Panc1 (cell line): ENCODE measurements around the gene ZAR1. TPM values are rescaled to one million over a fixed set of nuclear protein-coding genes. Genes with fewer than 3 reads are reported as not detected.

Experiments used
- ATAC-seq: fragments of 200-7000 bp; cut with Tn5 transposase; 2 replicates; pipeline ENCODE4 v1.9.1; 2020; ENCODE audit warnings: mild to moderate bottlenecking, moderate library complexity
- BruUV-seq: library from RNA; stranded (reverse); fragments of 400-500 nt; replicated peaks from 2 replicates; lab custom pipeline; 2021; lab: Mats Ljungman, UMichigan
- CTCF ChIA-PET: fragments of 300-600 bp; sonication (Branson Sonifier 250); formaldehyde crosslinking; loops from one replicate; lab custom pipeline; 2022; ENCODE audit warnings: antibody characterized with exemption; lab: Charles Lee
- POLR2A ChIA-PET: fragments of 300-600 bp; sonication (Branson Sonifier 250); formaldehyde crosslinking; loops from one replicate; lab custom pipeline; 2022; ENCODE audit warnings: antibody characterized with exemption; lab: Charles Lee
- DNase-seq: peaks from one replicate; pipeline ENCODE4 v3.0.0-alpha.2; 2010; ENCODE audit warnings: low read depth, low spot score
- H3K27ac ChIP-seq: 2 replicates; pipeline ENCODE4 v1.5.1; 2011; ENCODE audit warnings: mild to moderate bottlenecking, low read length, inconsistent platforms
- H3K27me3 ChIP-seq: fragments of 200-500 bp; sonication (Bioruptor generic); 2 replicates; pipeline ENCODE4 v1.6.0; 2014; ENCODE audit warnings: low read length, inconsistent platforms; ENCODE audit not compliant: control insufficient read depth, insufficient read depth
- H3K36me3 ChIP-seq: fragments of 200-500 bp; sonication (Bioruptor generic); 2 replicates; pipeline ENCODE4 v1.5.1; 2014; ENCODE audit warnings: inconsistent platforms, mild to moderate bottlenecking, low read length, moderate library complexity; ENCODE audit not compliant: control insufficient read depth, insufficient read depth
- H3K4me1 ChIP-seq: 2 replicates; pipeline ENCODE4 v1.5.1; 2011; ENCODE audit warnings: inconsistent platforms, mild to moderate bottlenecking, low read length, moderate library complexity; ENCODE audit not compliant: control insufficient read depth, insufficient read depth
- H3K4me3 ChIP-seq, 2 experiments: 2 replicates each; pipeline ENCODE4 v1.5.1; 2011 to 2012; ENCODE audit warnings: low read depth in 2 of 2, low read length in 2 of 2, mild to moderate bottlenecking in 2 of 2, inconsistent platforms in 1 of 2, moderate library complexity in 1 of 2
- H3K9me3 ChIP-seq: fragments of 200-500 bp; sonication (Bioruptor generic); 2 replicates; pipeline ENCODE4 v1.5.1; 2014; ENCODE audit warnings: low read depth, mild to moderate bottlenecking, inconsistent platforms, low read length, moderate library complexity; ENCODE audit not compliant: control insufficient read depth, insufficient read depth
- CTCF ChIP-seq: fragments of 450-650 bp; IDR thresholded peaks from 2 replicates; pipeline ENCODE4 v1.5.1; 2017; ENCODE audit warnings: mild to moderate bottlenecking
- POLR2AphosphoS5 ChIP-seq: IDR thresholded peaks from 2 replicates; pipeline ENCODE4 v1.6.1; 2012; ENCODE audit warnings: mild to moderate bottlenecking, low read depth, low read length, moderate library complexity
- REST ChIP-seq, 2 experiments: IDR thresholded peaks; 2 replicates each; pipeline ENCODE4 v1.6.1; 2011 to 2012; ENCODE audit warnings: low read depth in 2 of 2, control low read depth in 1 of 2, low read length in 1 of 2, mild to moderate bottlenecking in 1 of 2, moderate library complexity in 1 of 2; ENCODE audit not compliant: insufficient read depth in 1 of 2
- SIN3A ChIP-seq: IDR thresholded peaks from 2 replicates; pipeline ENCODE4 v1.6.1; 2012; ENCODE audit warnings: low read depth, mild to moderate bottlenecking, low read length, moderate library complexity, borderline replicate concordance; ENCODE audit not compliant: insufficient read depth
- TCF7L2 ChIP-seq: IDR thresholded peaks from 2 replicates; pipeline ENCODE4 v1.6.1; 2011; ENCODE audit warnings: mild to moderate bottlenecking, low read depth, low read length, inconsistent platforms
- in situ Hi-C: cut with HindIII; loops from 2 replicates; pipeline ENCODE4 v1.10.0; 2016; ENCODE audit warnings: low sequenced_read_pairs, low pct_unique_long_range_greater_than_20kb
- intact Hi-C: fragments of 100-400 bp; cut with micrococcal nuclease; formaldehyde crosslinking; loops from one replicate; pipeline ENCODE4 v1.10.0; 2022; ENCODE audit not compliant: unreplicated experiment
- total RNA-seq: library from RNA; stranded (reverse); gene quantifications from one replicate; pipeline ENCODE4 v1.2.1, GENCODE V29; 2021; ENCODE audit not compliant: unreplicated experiment

Gene ZAR1
- total RNA-seq, 1 experiment from 2014 or later: not detected

DNA sequence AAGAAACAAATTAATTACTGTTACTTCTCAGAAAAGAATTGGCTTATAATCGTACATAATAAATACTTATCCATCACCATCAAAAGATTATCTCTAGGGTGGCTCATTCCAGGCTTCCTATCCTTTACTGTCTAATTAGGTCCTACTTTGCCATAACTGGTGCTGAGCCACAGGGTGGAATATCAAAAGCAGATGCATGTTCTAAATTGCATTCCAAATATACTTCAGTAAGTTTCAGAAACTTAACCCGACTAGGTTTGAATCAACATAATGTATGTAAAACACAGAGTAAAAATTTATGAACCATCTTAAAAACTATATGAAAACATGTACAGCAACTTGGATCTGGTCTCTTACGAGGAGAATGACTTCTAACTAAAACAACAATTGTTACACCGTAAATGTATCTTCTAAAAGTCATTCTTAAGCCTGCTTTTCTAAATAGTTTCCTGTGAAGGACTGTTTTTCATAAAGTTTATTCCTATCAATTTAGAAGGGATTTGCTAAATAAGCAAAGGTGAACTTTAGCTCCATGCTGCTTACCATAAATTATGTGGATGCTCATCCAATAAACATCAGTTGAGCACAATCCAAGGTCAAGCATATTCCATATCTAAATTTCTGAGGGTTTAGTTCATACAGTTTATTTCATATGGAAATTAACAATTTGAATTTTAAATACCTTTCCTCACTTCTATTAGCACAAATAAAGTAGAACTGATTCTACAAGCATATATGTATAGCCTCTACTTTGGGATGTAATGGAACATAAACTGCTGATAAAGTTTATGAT, 13.4 kb downstream of the ZAR1 start:
- Histone ChIP-seq H3K36me3 (peaks cover 10% of the 10 kb centered on the region; the same call in 1 of the 2 replicates), H3K27me3 (no peaks in the 10 kb centered on the region), H3K4me1 (no peaks in the 10 kb centered on the region), H3K9me3 (no peaks in the 10 kb centered on the region), H3K27ac (no peak overlapping the region), H3K4me3 (no peak overlapping the region)
- POLR2A ChIA-PET: no interaction called here
- in situ Hi-C loops: no loop called here
- intact Hi-C loops: loop anchor here (10.0 kb wide), 1 partner anchor 59 kb away; no protein-coding TSS in a partner anchor
- ATAC-seq: no peak
- BruUV-seq: no TSS peak
- CTCF ChIA-PET: no interaction called here
- no peak for DNase-seq
- no peak for TF ChIP-seq CTCF
- TF ChIP-seq POLR2AphosphoS5: no peak
- TF ChIP-seq TCF7L2: no peak
- no peak for TF ChIP-seq SIN3A
- TF ChIP-seq REST (IDR thresholded peaks at IDR 0.05; ENCODE audit: insufficient read depth in 1 of 2, low read depth in 2 of 2, low read length in 1 of 2): no peak

- ATAC-seq (no peak), DNase-seq (no peak)
- no TSS peak for BruUV-seq
- intact Hi-C loops (loop anchor here (10.0 kb wide), 1 partner anchor 59 kb away; no protein-coding TSS in a partner anchor), in situ Hi-C loops (no loop called here)
- POLR2A ChIA-PET: no interaction called here
- CTCF ChIA-PET: no interaction called here
- no peaks in the 10 kb centered on the region for H3K9me3 ChIP-seq
- peaks cover 10% of the 10 kb centered on the region; the same call in 1 of the 2 replicates for H3K36me3 ChIP-seq
- TF ChIP-seq SIN3A: no peak
- no peak for TF ChIP-seq CTCF
- no peak overlapping the region for H3K4me3 ChIP-seq
- no peak overlapping the region for H3K27ac ChIP-seq
- no peaks in the 10 kb centered on the region for H3K4me1 ChIP-seq
- no peaks in the 10 kb centered on the region for H3K27me3 ChIP-seq
Observed at GRCh38 chr4:48504026-48504330, 13.9 kb downstream of the ZAR1 start.
